ENCODE data around the gene ATG2B.
"Not testable (repeated sequence)": the region's sequence is repeated elsewhere in the genome, so short reads cannot be mapped to it uniquely, and the experiment has no call there.

Gene ATG2B

DNA sequence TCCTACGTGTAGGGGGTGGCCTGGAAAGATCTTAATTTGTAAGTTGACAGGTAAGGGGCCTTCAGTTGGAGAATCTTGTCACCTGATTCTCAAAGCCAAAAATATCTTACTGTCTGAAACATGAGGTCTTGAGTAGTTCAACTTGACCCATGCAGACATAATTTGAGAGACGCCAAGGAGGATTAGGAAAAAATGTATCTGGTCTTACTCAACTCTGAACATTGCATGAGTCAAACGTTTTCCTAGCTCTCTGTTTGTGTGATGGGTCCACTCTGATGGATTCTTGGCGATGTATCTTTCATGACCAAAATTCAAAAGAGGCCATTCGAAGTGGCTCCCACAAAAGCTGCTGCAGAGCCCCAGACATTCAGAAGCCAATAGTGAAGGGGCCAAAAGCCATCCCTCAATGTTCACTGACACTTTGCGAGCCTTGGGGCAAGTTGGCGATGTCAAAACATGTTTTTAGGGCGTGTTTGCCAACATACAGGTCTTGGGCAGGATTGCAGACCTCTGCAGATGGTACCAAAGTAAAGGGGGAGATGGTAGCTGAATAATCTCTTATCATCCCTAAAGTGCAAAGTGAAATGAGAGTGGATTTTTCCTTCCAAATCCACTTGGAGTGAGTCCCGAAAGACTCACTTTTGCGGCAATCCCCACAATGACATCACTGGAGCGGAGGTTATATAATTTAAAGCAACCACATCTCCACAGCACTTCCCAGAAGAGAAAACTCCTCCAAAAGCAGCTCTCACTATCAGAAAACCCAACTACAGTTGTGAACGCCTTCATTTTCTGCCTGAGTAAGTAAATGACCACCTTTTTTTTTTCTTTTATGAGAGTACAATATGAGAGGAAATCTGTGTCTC is 107.4 kb downstream of the ATG2B start, which contains the start of gene BDKRB1:
Gene BDKRB1, plus strand, starts transcription at position 710 of the 866 bp plus-strand sequence. CDS start 7,473 bp downstream, outside the sequence.
- peaks cover 16% of the 10 kb centered on the region for H3K27me3 Mint-ChIP-seq
- H3K4me1 Mint-ChIP-seq (ENCODE audit: low read depth): no peaks in the 10 kb centered on the region
- no peaks in the 10 kb centered on the region for H3K36me3 Mint-ChIP-seq (ENCODE audit: low read depth)
- intact Hi-C loops (cut with micrococcal nuclease): no loop called here
- H3K27ac Mint-ChIP-seq: no peak within 1 kb of the TSS
- no peak within 1 kb of the TSS for H3K4me3 Mint-ChIP-seq
- no peaks in the 10 kb centered on the region for H3K9me3 Mint-ChIP-seq

DNA sequence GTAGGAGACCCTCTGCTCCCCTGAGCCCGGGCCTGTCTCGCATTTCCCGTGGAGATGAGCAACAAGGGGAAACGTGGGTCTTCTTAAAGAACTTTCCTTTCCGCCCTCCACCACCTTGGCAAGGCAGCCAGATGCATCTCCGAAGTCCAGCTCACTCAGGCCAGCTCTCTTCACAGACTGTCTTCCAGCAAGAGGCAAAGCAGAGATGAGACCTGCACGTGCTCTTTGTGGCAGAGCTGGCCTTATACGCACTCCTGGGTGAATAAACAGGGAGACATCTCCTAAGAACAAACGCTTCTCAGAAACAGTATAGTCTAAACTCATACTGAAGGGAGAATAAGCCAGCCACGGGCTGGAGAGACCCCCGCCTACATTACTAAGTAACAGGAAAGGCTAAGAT is 108.5 kb downstream of the ATG2B start:
- no peak overlapping the region for H3K27ac Mint-ChIP-seq
- peaks cover 1% of the 10 kb centered on the region for H3K4me1 Mint-ChIP-seq (ENCODE audit: low read depth)
- intact Hi-C loops (cut with micrococcal nuclease): no loop called here
- H3K4me3 Mint-ChIP-seq: no peak overlapping the region
- H3K9me3 Mint-ChIP-seq: no peaks in the 10 kb centered on the region
- H3K27me3 Mint-ChIP-seq: peaks cover 16% of the 10 kb centered on the region
- H3K36me3 Mint-ChIP-seq (ENCODE audit: low read depth): no peaks in the 10 kb centered on the region

- no peaks in the 10 kb centered on the region for H3K36me3 Mint-ChIP-seq (ENCODE audit: low read depth)
- H3K27me3 Mint-ChIP-seq: peaks cover 14% of the 10 kb centered on the region
- H3K9me3 Mint-ChIP-seq: no peaks in the 10 kb centered on the region
- H3K27ac Mint-ChIP-seq: no peak overlapping the region
- intact Hi-C loops (cut with micrococcal nuclease): no loop called here
- H3K4me3 Mint-ChIP-seq: no peak overlapping the region
- H3K4me1 Mint-ChIP-seq (ENCODE audit: low read depth): peaks cover 12% of the 10 kb centered on the region
Measured at GRCh38 chr14:96252999-96253539, 110.1 kb downstream of the ATG2B start.

DNA sequence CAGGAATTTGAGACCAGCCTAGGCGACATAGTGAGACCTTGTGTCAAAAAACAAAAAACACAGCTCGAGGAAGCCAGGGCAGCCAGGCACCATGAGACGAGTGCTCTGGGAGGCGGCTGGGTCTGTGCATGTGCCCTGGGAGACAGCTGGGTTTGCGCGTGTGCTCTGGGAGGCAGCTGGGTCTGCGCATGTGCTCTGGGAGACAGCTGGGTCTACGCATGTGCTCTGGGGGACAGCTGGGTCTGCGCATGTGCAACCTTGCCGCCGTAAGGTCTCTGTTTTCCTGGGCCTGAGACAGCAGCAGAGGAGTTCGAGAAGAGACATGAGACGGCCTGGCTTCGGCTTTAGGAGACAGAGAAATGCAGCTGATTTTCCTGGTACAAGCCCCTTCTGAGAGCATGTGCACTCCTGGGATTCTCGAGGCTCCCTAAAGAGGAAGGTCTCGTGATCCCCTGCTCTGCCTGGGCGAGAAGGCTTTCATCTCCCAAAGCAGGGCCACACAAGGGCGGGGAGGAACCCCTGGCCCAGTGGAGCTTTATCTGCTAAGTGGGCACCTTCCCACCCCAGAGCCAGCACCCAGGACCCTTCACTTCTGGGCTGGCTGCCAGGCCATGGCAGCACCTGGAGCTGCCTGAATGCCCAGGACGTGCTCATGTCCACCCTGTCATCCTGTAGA is 110.7 kb downstream of the ATG2B start:
- Mint-ChIP-seq H3K36me3 (ENCODE audit: low read depth) (no peaks in the 10 kb centered on the region), H3K4me3 (no peak overlapping the region), H3K9me3 (no peaks in the 10 kb centered on the region), H3K4me1 (ENCODE audit: low read depth) (peaks cover 12% of the 10 kb centered on the region), H3K27ac (no peak overlapping the region), H3K27me3 (peaks cover 12% of the 10 kb centered on the region)
- intact Hi-C loops (cut with micrococcal nuclease): no loop called here

DNA sequence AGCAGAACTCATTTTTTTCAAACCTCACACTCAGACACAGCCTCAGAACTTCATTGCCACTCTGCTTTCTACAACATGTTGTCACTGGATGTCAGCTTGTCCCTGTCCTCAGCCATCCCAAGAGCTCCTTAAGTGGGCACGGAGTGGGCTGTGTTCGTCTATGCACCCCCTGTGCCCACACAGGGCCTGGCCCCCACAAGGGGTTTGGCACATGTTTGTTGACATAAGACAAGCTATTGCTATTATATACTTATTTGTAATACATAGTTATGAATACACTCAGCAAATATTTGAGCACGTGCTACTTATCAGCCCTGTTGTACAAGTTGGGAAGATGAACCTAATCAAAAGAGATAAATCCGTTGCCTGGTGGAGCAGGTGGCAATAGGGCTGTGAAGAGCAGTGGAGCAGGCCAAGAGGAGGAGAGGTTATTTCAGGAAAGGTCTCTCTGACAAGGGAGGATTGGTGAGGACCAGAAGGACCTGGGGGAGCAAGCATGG is 111.4 kb downstream of the ATG2B start:
- H3K27me3 Mint-ChIP-seq: peaks cover 7% of the 10 kb centered on the region
- intact Hi-C loops (cut with micrococcal nuclease): no loop called here
- no peak overlapping the region for H3K4me3 Mint-ChIP-seq
- no peaks in the 10 kb centered on the region for H3K36me3 Mint-ChIP-seq (ENCODE audit: low read depth)
- H3K4me1 Mint-ChIP-seq (ENCODE audit: low read depth): peaks cover 12% of the 10 kb centered on the region
- no peaks in the 10 kb centered on the region for H3K9me3 Mint-ChIP-seq
- no peak overlapping the region for H3K27ac Mint-ChIP-seq

DNA sequence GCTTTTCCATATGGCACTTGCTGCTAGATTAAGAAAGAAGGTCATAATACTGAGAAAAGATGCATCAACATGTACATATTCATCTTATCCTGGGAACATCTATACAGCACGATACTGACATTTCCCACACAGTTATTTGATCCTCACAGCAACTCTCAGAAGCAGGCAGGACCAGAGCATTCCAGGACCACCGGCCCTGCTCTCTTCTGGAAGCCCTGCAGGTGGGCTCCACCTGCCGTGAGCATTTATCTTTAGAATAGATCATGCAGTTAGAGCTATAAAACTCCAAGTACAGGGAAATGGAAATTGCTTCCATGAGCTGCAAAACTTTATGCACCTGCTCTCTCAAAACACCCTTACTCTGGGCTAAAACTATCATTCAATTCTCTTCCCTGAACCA is 112.7 kb downstream of the ATG2B start:
- Mint-ChIP-seq H3K9me3 (no peaks in the 10 kb centered on the region), H3K27ac (no peak overlapping the region), H3K36me3 (ENCODE audit: low read depth) (no peaks in the 10 kb centered on the region), H3K27me3 (peaks cover 7% of the 10 kb centered on the region), H3K4me3 (no peak overlapping the region), H3K4me1 (ENCODE audit: low read depth) (peaks cover 12% of the 10 kb centered on the region)
- intact Hi-C loops (cut with micrococcal nuclease): no loop called here

DNA sequence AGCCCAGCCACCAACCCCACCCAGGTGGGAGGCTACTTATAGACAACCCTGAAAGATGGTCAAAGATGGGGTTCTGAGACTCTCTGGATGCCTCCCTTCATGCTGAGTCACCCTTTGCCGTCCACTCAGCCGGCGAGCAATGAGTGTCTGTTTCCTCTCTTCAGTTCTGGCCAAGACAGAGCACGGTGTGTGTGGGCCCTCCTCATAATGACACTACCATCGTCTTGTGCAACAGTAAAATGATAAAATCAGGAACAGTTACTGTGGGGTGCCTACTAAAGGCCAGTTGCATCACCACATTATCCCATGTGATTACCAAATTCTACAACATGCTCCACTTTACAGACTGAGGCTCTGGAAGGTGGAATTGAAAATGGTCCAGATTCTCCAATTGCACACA is 114.1 kb downstream of the ATG2B start:
- Mint-ChIP-seq H3K9me3 (no peaks in the 10 kb centered on the region), H3K36me3 (ENCODE audit: low read depth) (no peaks in the 10 kb centered on the region), H3K4me1 (ENCODE audit: low read depth) (peaks cover 12% of the 10 kb centered on the region), H3K4me3 (no peak overlapping the region), H3K27me3 (peaks cover 5% of the 10 kb centered on the region), H3K27ac (no peak overlapping the region)
- intact Hi-C loops (cut with micrococcal nuclease): no loop called here

GRCh38 chr14:96247031-96247430 is 116.1 kb downstream of the ATG2B start:
- no peaks in the 10 kb centered on the region for H3K9me3 Mint-ChIP-seq

GRCh38 chr14:96246539-96246847 is 116.6 kb downstream of the ATG2B start:
- Mint-ChIP-seq H3K9me3 (no peaks in the 10 kb centered on the region), H3K36me3 (ENCODE audit: low read depth) (no peaks in the 10 kb centered on the region), H3K27me3 (no peaks in the 10 kb centered on the region), H3K4me3 (no peak overlapping the region), H3K27ac (no peak overlapping the region), H3K4me1 (ENCODE audit: low read depth) (peaks cover 12% of the 10 kb centered on the region)
- intact Hi-C loops (cut with micrococcal nuclease): no loop called here

More at GRCh38 chr14:96247031-96247430, 116.1 kb downstream of the ATG2B start:
- no peak overlapping the region for H3K27ac Mint-ChIP-seq
- H3K4me3 Mint-ChIP-seq: no peak overlapping the region
- H3K27me3 Mint-ChIP-seq: no peaks in the 10 kb centered on the region
- no peaks in the 10 kb centered on the region for H3K36me3 Mint-ChIP-seq (ENCODE audit: low read depth)
- intact Hi-C loops (cut with micrococcal nuclease): no loop called here
- peaks cover 12% of the 10 kb centered on the region for H3K4me1 Mint-ChIP-seq (ENCODE audit: low read depth)

GRCh38 chr14:96245710-96246538 is 117.2 kb downstream of the ATG2B start:
- intact Hi-C loops (cut with micrococcal nuclease): no loop called here
- Mint-ChIP-seq H3K36me3 (ENCODE audit: low read depth) (no peaks in the 10 kb centered on the region), H3K4me1 (ENCODE audit: low read depth) (peaks cover 12% of the 10 kb centered on the region), H3K27me3 (no peaks in the 10 kb centered on the region), H3K27ac (no peak overlapping the region), H3K4me3 (no peak overlapping the region), H3K9me3 (no peaks in the 10 kb centered on the region)

DNA sequence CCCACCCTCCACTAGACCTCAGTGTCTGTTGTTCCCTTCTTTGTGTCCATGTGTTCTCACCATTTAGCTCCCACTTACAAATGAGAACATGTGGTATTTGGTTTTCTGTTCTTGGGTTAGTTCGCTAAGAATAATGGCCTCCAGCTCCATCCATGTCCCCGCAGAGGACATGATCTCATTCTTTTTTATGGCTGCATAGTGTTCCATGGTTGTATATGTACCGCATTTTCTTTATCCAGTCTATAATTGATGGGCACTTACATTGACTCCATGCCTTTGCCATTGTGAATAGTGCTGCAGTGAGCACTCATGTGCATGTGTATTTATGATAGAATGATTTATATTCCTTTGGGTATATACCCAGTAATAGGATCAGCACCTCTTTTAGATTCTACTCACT is 118.1 kb downstream of the ATG2B start:
- H3K4me1 Mint-ChIP-seq (ENCODE audit: low read depth): peaks cover 12% of the 10 kb centered on the region
- H3K36me3 Mint-ChIP-seq (ENCODE audit: low read depth); intact Hi-C loops (cut with micrococcal nuclease); H3K27me3 Mint-ChIP-seq; H3K27ac Mint-ChIP-seq; H3K9me3 Mint-ChIP-seq; H3K4me3 Mint-ChIP-seq: not testable (repeated sequence)

GRCh38 chr14:96243785-96244184 is 119.4 kb downstream of the ATG2B start:
- no peaks in the 10 kb centered on the region for H3K36me3 Mint-ChIP-seq (ENCODE audit: low read depth)
- H3K9me3 Mint-ChIP-seq: no peaks in the 10 kb centered on the region
- H3K4me1 Mint-ChIP-seq (ENCODE audit: low read depth): peaks cover 2% of the 10 kb centered on the region
- H3K27me3 Mint-ChIP-seq: peaks cover 2% of the 10 kb centered on the region
- intact Hi-C loops (cut with micrococcal nuclease): no loop called here
- H3K27ac Mint-ChIP-seq: no peak overlapping the region
- H3K4me3 Mint-ChIP-seq: no peak overlapping the region

DNA sequence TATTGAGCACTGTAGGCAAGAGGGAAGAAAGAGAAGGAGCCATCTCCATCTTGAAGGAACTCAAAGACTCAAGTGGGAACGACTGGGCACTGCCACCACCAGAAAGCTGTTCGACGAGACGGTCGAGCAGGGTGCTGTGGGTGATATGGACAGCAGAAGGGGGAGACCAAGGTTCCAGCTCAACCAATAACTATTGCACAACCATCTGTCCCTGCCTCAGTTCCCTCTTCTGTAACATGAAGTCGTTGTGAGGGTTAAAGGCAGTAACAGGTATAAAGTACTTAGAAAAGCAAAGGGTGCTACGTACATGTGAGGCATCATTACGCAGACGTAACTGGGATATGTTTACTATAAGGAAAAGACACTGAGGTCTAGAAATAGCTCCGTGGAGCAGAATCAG is 121.0 kb downstream of the ATG2B start:
- Mint-ChIP-seq H3K4me1 (ENCODE audit: low read depth) (no peaks in the 10 kb centered on the region), H3K36me3 (ENCODE audit: low read depth) (no peaks in the 10 kb centered on the region), H3K27me3 (peaks cover 2% of the 10 kb centered on the region), H3K9me3 (no peaks in the 10 kb centered on the region), H3K27ac (no peak overlapping the region), H3K4me3 (no peak overlapping the region)
- intact Hi-C loops (cut with micrococcal nuclease): no loop called here

All from dendritic cell treated with granulocyte-macrophage colony-stimulating factor and Interleukin-4, amounts not matched to agents 40 ng/mL and 50 ng/mL, for 4 days (primary cell).